LHCN-M2 (cell line): ENCODE data around the gene KRT86. TPM values are rescaled to one million over a fixed set of nuclear protein-coding genes. Genes with fewer than 3 reads are reported as not detected.
"Not testable (repeated sequence)": the region's sequence is repeated elsewhere in the genome, so short reads cannot be mapped to it uniquely, and the experiment has no call there.

Experiments used
- DNase-seq: peaks from one replicate; pipeline ENCODE4 v3.0.0-alpha.2; 2012; ENCODE audit warnings: low read depth
- total RNA-seq: library from RNA; depleted of rRNA; stranded (reverse); fragments of >200 nt; gene quantifications from 2 replicates; pipeline ENCODE4 v1.2.3, GENCODE V29; 2014

Gene KRT86
- total RNA-seq, 1 experiment from 2014 or later: 0.06 TPM

- no peak for DNase-seq
Observed at GRCh38 chr12:52267266-52267665, 7.2 kb upstream of the KRT86 start.

GRCh38 chr12:52267699-52268098, 6.7 kb upstream of the KRT86 start:
- DNase-seq: no peak

- peak; percentile 49 for DNase-seq
Observed at GRCh38 chr12:52268212-52268611, 6.2 kb upstream of the KRT86 start.

- DNase-seq: no peak
Observed at GRCh38 chr12:52270541-52271070, 3.8 kb upstream of the KRT86 start.

GRCh38 chr12:52271158-52271557, 3.3 kb upstream of the KRT86 start:
- no peak for DNase-seq

- DNase-seq: no peak
Observed at GRCh38 chr12:52275686-52276085, 1.2 kb downstream of the KRT86 start.

GRCh38 chr12:52277486-52278245, 3.2 kb downstream of the KRT86 start:
- DNase-seq: no peak

- DNase-seq: peak; percentile 51
Observed at GRCh38 chr12:52278575-52279421, 4.4 kb downstream of the KRT86 start.

GRCh38 chr12:52279422-52280318, 5.2 kb downstream of the KRT86 start:
- no peak for DNase-seq

- peak; percentile 76 for DNase-seq
Observed at GRCh38 chr12:52280319-52280795, 5.9 kb downstream of the KRT86 start.

GRCh38 chr12:52280796-52281560, 6.5 kb downstream of the KRT86 start:
- peak; percentile 92 for DNase-seq

GRCh38 chr12:52284562-52285171, 10.2 kb downstream of the KRT86 start:
- DNase-seq: no peak

GRCh38 chr12:52285172-52285745, 10.8 kb downstream of the KRT86 start:
- DNase-seq: peak; percentile 59

- no peak for DNase-seq
Observed at GRCh38 chr12:52285851-52286530, 11.5 kb downstream of the KRT86 start.

- DNase-seq: not testable (repeated sequence)
Observed at GRCh38 chr12:52286857-52287785, 12.7 kb downstream of the KRT86 start.

- not testable (repeated sequence) for DNase-seq
Observed at GRCh38 chr12:52287816-52288805, 13.7 kb downstream of the KRT86 start.
